Measurements from ENCODE around the gene PRDM10.

Gene PRDM10

DNA sequence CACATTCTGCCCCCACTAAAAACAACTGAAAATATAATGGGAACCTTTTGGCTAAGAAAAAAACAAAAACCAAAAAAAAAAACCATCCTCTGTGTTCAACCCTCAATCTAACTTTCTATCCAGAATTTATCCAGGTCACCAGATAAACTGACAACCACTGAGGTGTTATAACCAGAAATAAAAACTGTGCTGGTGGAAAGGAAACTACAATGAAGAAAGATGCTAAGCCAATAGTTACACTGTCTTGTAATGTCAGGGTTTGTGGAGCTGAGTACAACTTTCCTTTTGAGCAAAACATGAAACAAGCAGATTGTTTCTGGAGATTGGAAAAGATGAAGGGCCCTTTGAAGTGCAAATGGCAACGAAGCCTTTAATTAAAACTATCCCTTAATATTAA lies 50.8 kb downstream of the PRDM10 start:
- H3K4me3 ChIP-seq (ENCODE audit: low read length), result no peak overlapping the region
- TF ChIP-seq ZNF274 (IDR thresholded peaks at IDR 0.05; ENCODE audit: low read depth, low read length), result no peak

DNA sequence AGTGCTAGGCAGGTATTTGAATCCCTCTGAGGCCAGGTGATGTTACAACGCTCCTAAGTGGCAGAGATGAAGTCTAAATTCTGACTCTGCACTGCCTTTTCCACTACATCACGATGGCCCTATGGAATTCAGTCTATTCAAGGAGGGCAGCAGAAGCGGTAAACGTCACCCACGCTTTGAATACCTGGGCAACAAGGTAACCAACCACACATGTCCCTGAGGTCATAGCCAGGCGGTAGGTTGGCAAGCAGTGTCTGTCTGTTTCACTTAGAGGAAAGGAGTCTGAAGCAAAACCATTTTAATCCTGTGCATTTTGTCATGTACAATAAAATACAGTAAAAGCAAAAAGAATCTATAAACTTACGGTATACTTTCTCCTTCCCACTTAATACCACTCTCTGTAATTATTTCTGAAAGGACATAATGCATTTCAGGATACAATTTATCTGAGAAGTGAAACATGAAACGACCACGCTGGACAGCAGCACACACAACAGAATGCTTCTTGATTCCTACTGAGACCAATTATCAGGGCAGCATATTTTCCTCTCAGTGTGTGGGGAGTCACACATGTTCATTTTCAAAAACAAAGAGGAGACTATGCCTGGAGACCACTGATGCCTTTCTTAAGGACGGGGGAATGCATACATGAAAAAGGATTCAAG lies 51.3 kb downstream of the PRDM10 start:
- no peak overlapping the region for H3K4me3 ChIP-seq (ENCODE audit: low read length)
- TF ChIP-seq ZNF274 (IDR thresholded peaks at IDR 0.05; ENCODE audit: low read depth, low read length), result no peak

DNA sequence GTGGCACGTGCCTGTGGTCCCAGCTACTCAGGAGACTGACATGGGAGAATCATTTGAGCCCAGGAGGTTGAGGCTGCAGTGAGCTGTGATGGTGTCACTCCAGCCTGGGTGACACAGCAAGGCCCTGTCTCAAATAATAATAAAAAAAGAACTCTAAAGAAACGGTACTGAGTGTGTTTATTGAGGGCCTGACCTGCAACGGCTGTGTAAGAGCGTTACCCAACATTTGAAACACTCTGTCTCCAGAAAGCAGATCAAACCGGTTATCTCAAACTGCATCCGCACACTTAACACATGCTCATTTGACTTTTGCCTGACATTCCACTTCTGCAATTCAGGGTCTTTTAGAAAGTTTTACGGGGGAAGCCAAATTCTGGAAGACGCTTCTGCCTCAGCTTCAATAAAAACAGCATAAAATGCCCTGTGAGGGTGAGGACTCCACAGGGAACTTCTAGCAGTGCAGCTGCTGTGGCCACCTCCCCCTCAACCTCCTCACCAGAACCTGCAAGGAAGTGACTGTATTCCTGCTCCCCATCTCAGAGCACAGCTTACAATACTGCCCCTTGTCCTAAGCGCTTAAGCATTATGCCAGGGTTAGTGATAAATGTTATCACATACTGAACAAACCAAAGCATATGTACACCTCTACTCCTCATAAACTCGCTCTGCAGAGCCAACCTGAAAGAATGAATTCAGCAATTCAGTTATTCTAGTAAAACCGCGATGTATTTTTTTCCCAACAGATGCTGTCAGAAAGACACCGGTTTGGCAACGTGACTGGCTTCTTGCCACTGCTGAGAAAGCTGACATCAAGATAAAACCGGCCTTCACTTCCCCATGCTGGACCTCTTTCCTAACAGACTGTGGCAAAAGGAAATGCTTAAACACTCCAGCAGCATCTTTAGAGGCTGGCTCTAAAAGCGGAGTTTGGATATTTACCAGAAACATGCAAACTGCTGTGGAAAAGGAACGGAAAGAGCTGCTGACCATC lies 52.2 kb downstream of the PRDM10 start:
- H3K4me3 ChIP-seq (ENCODE audit: low read length), result no peak overlapping the region
- TF ChIP-seq ZNF274 (IDR thresholded peaks at IDR 0.05; ENCODE audit: low read depth, low read length), result no peak

DNA sequence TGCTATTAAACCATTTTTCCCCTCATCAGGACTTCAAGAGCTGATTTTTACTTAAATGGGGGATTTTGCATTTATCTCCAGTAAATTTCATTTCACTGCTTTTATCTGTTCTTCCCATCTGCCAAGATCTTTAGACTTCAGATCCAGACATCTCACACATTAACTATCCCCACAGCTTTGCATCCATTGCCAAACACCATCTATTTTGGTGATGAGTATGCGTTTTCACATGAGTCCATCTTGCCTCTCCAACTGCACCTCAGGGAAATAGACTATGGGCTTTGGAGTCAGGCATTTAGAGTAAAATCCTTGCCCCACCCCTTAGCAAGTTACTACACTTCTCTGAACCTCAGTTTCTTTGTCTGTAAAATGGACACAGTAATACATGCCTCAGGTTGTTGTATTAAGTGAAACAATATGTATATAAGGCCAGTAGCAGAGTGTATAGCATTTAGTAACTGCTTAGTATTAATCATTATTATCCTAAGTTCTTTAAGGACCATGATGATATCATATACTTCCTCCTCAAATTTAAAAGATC lies 53.6 kb downstream of the PRDM10 start:
- no peak overlapping the region for H3K4me3 ChIP-seq (ENCODE audit: low read length)
- no peak for TF ChIP-seq ZNF274 (IDR thresholded peaks at IDR 0.05; ENCODE audit: low read depth, low read length)

DNA sequence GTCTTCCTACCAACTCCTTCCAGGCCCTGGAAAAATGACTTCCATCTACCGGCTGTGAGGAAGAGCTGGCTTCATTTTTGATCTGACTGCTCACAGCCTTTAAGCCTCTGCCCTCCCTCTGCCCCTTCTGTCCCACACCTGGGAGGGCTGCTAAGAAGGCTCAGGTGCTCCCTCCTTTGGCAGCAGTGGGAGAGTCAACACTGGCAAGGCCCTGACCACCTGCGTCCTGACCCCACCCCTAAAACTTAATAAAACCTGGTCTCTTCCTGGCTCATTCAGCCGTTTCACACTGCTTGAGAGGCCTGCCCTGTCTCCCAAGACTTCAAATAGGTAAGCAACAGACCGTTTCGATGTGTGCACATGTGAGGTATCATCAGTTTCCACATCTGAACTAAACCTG lies 55.2 kb downstream of the PRDM10 start:
- no peak overlapping the region for H3K4me3 ChIP-seq (ENCODE audit: low read length)
- no peak for TF ChIP-seq ZNF274 (IDR thresholded peaks at IDR 0.05; ENCODE audit: low read depth, low read length)

DNA sequence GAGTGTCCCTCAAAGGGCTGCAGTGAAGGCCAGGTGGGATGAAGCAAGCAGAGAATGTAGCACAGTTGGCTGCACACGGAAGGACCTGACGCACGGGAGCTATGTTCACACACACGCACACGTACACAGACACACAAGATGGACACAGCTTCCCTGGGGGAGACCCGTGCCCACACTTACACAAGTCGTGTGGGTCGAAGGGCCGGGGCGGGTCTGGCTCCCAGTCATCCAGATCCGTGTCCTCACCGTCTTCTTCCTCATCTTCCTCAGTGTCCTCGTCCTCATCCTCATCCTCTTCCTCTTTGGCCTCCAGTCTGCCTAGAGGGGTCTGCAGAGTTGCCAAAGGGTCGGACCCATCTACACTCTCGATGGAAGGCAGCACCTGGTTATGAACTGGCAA lies 55.7 kb downstream of the PRDM10 start:
- H3K4me3 ChIP-seq (ENCODE audit: low read length), result no peak overlapping the region
- TF ChIP-seq ZNF274 (IDR thresholded peaks at IDR 0.05; ENCODE audit: low read depth, low read length), result no peak

DNA sequence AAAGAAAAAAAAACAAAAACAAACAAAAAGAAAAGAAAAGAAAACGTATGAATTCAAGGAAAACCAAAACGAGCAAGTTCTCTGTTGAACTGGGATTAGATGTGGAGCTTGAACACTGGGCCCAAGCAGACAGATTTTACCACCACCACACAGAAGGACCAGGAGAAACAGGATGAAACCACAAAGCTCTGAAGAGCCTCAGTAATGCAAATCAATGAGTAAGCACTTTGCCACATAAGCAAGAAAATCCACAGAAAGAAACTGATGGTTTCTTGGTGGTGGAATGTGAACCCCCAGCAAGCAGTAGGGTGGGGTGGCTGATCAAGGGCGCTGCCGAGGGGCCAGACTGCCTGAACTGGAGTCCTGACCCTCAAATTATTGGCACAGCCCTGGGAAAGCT lies 56.4 kb downstream of the PRDM10 start:
- H3K4me3 ChIP-seq (ENCODE audit: low read length), result no peak overlapping the region
- no peak for TF ChIP-seq ZNF274 (IDR thresholded peaks at IDR 0.05; ENCODE audit: low read depth, low read length)

DNA sequence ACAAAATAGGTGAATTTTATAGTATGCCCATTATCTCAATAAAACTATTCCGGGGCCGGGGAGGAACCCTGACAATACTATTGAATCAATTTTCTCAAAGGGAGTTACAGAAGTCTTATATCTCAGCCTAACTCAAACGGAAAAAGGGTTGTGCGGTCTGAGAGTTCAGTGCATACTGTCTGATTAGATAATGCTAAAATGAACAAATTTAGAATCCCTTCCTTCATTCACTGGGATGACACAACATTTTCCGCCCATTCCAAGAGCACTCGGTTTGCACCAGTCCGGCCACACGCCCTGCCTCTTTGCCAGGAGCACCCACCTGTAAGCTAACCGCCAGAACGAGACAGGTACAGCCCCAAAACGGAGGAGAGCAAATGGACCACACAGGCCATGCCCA lies 57.3 kb downstream of the PRDM10 start:
- H3K4me3 ChIP-seq (ENCODE audit: low read length), result no peak overlapping the region
- TF ChIP-seq ZNF274 (IDR thresholded peaks at IDR 0.05; ENCODE audit: low read depth, low read length), result no peak

DNA sequence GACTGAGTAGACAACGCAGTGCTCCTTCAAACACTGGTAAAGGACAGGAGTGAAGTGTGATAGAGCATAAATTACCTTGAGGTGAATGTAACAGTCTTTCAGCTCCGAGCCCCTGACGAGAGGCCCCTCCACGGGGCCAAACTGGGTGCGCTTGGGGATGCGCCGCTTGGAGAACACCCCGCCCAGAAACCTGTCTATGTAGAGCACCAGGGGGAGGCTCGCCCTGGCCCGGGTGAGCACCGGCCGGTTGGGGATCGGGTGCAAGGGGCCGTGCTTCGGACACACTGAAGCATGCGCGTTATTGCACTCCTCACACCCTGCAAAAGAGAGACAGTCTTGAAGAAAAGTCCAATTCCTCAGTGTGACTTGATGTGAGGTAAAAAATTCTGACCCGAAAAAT lies 57.9 kb downstream of the PRDM10 start:
- H3K4me3 ChIP-seq (ENCODE audit: low read length), result no peak overlapping the region

DNA sequence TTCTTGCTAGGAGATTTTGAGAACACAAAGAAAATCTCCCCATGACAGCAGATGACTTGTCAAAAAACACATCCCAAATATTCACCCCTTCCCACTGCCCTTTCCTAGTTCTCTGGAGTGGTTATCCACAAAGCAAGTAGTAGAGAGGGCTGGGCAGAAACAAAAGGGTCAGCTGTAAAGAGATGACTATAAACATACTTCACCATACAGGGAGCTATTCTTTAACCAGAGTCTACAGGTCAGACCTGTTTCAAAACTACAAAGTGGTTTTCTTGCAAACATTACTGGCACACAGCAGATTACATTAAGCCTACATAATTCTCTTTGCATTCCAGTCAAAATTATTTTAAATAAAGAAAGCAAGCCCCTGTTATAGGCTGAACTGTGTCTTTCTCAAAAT lies 59.6 kb downstream of the PRDM10 start:
- H3K4me3 ChIP-seq (ENCODE audit: low read length), result no peak overlapping the region
- no peak for TF ChIP-seq ZNF274 (IDR thresholded peaks at IDR 0.05; ENCODE audit: low read depth, low read length)

More for the DNA sequence above, 57.9 kb downstream of the PRDM10 start:
- no peak for TF ChIP-seq ZNF274 (IDR thresholded peaks at IDR 0.05; ENCODE audit: low read depth, low read length)

DNA sequence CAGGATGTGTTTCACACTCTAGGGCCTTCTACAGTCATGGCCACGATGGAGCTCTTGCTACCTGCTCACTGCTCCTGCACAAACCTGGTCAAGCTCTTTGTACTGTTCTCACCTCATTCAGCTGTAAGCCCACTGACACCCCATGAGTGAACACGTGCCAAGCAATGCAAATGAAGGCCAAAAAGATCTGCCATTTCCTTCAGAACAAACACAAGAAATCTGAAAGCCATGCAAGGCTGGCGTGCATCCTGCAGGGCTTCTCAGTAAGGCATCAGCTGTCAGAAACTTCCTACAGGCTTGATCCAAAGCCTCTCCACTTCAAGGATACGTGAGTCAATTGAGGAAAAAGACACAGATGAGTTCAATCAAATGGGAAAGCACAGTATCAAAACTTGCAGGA lies 63.1 kb downstream of the PRDM10 start:
- H3K4me3 ChIP-seq (ENCODE audit: low read length), result no peak overlapping the region
- no peak for TF ChIP-seq ZNF274 (IDR thresholded peaks at IDR 0.05; ENCODE audit: low read depth, low read length)

DNA sequence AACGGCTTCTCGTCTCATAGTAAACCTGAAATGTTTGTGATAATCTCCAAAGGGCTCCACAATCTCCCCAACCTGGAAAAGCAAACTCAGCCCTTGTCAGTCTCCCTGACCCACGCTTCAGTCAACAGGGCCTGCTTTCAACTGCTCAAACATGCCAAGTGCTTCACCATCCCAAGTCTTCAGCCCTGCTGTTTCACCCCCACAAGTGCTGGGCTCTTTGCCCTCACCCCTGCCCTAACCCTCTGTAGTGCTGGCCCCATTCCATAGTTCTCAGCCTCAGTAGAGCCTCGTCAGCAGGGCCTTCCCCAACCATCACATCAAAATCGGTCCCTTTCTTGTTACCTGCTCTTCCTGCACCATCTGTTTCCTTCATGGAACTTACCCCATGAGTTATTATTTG lies 63.9 kb downstream of the PRDM10 start:
- H3K4me3 ChIP-seq (ENCODE audit: low read length), result no peak overlapping the region
- TF ChIP-seq ZNF274 (IDR thresholded peaks at IDR 0.05; ENCODE audit: low read depth, low read length), result no peak

DNA sequence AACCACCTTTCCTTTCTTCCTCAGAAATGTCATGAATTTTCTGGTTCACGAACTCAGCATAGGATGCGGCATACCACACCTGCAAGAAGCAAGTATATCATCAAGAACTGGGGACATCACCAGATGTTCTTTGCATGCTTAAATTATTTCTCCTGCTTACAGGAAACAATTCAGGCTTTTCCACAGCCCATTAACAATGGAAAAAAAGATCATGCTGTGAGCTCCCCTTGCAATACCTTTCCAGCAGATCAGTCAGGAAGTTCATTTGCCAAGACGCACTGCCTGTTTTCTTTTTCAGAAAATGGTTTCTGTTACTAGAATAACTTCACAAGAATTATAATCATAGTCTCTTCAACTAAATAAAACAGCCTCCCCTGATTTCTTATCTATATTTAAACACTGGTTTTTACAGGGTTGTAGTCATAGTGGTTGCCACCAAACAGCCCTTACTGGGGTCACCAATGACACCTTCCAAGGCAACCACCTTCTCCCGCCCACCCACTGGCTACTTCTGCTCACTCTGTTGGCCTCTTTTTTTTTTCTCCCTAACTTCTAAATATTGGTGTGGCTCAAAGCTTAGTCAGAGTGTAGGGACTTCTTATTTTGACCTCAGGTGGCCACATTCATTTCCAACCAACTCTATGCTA lies 64.9 kb downstream of the PRDM10 start:
- no peak overlapping the region for H3K4me3 ChIP-seq (ENCODE audit: low read length)
- no peak for TF ChIP-seq ZNF274 (IDR thresholded peaks at IDR 0.05; ENCODE audit: low read depth, low read length)

DNA sequence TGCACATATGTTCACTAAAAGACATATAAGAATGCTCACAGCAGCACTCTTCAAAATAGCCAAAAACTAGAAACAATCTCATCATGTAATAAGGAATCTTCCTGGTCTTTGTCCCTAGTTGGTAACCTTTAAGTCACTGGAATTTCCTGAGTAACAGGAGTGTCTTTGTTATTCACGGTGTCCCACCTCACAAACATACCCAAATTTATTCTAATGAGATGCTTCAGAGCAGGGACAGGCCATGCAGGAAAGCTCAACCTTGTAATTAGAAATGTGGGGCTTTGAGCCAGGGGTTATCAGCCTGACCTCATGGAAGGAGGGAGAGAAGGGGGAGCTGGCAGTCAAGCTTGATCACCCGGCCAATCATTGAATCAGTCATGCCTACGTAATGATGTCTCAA lies 66.9 kb downstream of the PRDM10 start:
- no peak for TF ChIP-seq ZNF274 (IDR thresholded peaks at IDR 0.05; ENCODE audit: low read depth, low read length)

More for the DNA sequence above, 66.9 kb downstream of the PRDM10 start:
- H3K4me3 ChIP-seq (ENCODE audit: low read length), result no peak overlapping the region
